GM12865 (cell line): ENCODE measurements around the gene RTP3.

ENCODE experiments used
- DNase-seq: peaks from one replicate; pipeline ENCODE4 v3.0.0; 2010; ENCODE audit warnings: low read depth
- H3K4me3 ChIP-seq: 2 replicates; pipeline ENCODE4 v1.5.1; 2011; ENCODE audit warnings: mild to moderate bottlenecking, low read depth, low read length, control low read depth
- CTCF ChIP-seq: IDR thresholded peaks from 2 replicates; pipeline ENCODE4 v1.5.1; 2011; ENCODE audit warnings: low read length, control low read depth, low read depth, inconsistent platforms; ENCODE audit not compliant: insufficient read depth; ENCODE audit errors: missing control alignments

RTP3 gene

GRCh38 chr3:46482632-46483350 is 15.0 kb upstream of the RTP3 start:
- DNase-seq = no peak
- TF ChIP-seq CTCF = no peak

GRCh38 chr3:46483825-46484224 is 14.0 kb upstream of the RTP3 start:
- H3K4me3 ChIP-seq = no peak overlapping the region
- TF ChIP-seq CTCF = no peak
- DNase-seq = no peak

More at GRCh38 chr3:46482632-46483350, 15.0 kb upstream of the RTP3 start:
- H3K4me3 ChIP-seq = no peak overlapping the region

GRCh38 chr3:46484388-46484787 is 13.4 kb upstream of the RTP3 start:
- H3K4me3 ChIP-seq = no peak overlapping the region
- no peak for TF ChIP-seq CTCF
- DNase-seq = no peak

DNA sequence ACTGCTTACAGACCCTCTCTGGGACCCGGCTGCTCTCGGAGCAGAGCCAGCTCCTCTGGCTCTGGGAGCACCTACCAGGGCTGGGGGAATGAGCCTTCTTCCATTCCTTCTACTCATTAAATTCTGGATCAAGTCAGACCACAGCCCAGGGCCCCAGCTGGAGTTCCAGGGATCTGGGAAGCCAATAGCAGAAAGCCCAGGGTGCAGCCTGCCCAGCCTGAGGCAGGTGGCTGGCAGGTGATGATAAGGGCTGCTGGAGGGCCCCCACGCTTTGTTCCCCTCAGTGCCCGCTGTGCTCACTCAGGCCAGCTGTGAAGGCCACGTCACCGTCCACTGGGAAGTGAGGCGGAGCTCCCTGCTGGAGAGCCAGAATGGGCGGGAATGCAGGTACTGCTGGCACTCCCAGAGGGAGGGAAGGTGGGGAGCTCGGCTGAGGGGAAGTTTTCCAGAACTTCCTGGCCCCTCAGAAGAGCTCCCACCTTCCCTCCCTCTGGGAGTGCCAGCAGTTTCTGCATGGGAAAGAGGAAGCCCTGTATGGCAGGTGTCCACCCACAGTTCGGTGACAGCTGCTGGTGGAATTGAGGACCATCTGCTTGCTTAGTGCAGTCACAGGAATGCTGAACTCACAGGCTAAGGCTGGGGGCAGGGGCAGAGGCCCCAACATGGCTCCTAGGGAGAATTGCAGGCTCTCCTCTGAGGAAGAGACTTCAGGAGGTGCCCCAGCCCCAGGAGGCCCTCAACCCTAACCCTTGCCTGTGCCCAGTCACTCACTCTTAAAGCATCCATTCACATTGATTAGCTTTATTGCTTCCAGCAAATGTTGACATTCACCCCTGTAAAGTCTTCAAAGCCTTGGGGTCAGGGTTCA is 12.6 kb upstream of the RTP3 start:
- H3K4me3 ChIP-seq = no peak overlapping the region
- no peak for TF ChIP-seq CTCF
- no peak for DNase-seq

GRCh38 chr3:46485779-46486175 is 12.0 kb upstream of the RTP3 start:
- H3K4me3 ChIP-seq = no peak overlapping the region
- no peak for TF ChIP-seq CTCF
- DNase-seq = no peak

- H3K4me3 ChIP-seq = no peak overlapping the region
- peak; percentile 95 for DNase-seq
- peak; percentile 100 for TF ChIP-seq CTCF
Observed at GRCh38 chr3:46488735-46489361, 8.9 kb upstream of the RTP3 start.
